ENCODE measurements around the gene ZFAND3.

The ZFAND3 gene

GRCh38 chr6:38170666-38171355, 351.3 kb downstream of the ZFAND3 start:
- DNase-seq (no peak), ATAC-seq (ENCODE audit: insufficient read depth, low read depth) (no peak)
- H4K20me1 ChIP-seq (ENCODE audit: insufficient read depth, low read length): 0 out of 2 replicates have a peak, but pooled peaks cover 7% of the 10 kb centered on the region
- no peaks in the 10 kb centered on the region for H3K79me2 ChIP-seq (ENCODE audit: insufficient read depth, low read length)
- no peak overlapping the region for H3K27ac ChIP-seq (ENCODE audit: low read length)
- no peaks in the 10 kb centered on the region for H3K9me3 ChIP-seq (ENCODE audit: insufficient read depth, low read length, severe bottlenecking)
- H3K36me3 ChIP-seq (ENCODE audit: insufficient read depth, low read length): no peaks in the 10 kb centered on the region
- H3K27me3 ChIP-seq (ENCODE audit: insufficient read depth, low read length, poor library complexity): no peaks in the 10 kb centered on the region
- no peak overlapping the region for H3K4me2 ChIP-seq (ENCODE audit: insufficient read depth, low read length)
- H3K9ac ChIP-seq (ENCODE audit: low read depth, low read length): no peak overlapping the region
- no peak for TF ChIP-seq EZH2 (IDR thresholded peaks at IDR 0.05; ENCODE audit: borderline replicate concordance, low read depth, low read length, severe bottlenecking)
- TF ChIP-seq CTCF (IDR thresholded peaks at IDR 0.05; ENCODE audit: borderline replicate concordance, extremely low read depth, low read length, poor library complexity, severe bottlenecking): no peak
- no peak overlapping the region for H2AFZ ChIP-seq (ENCODE audit: low read depth, low read length)
- no peaks in the 10 kb centered on the region for H3K4me1 ChIP-seq (ENCODE audit: insufficient read depth, low read length)
- H3K4me3 ChIP-seq (ENCODE audit: low read depth in 1 of 2, low read length in 2 of 2): no peak overlapping the region

- Histone ChIP-seq H3K4me2 (ENCODE audit: insufficient read depth, low read length) (no peak overlapping the region), H3K79me2 (ENCODE audit: insufficient read depth, low read length) (no peaks in the 10 kb centered on the region), H3K27me3 (ENCODE audit: insufficient read depth, low read length, poor library complexity) (no peaks in the 10 kb centered on the region), H3K4me1 (ENCODE audit: insufficient read depth, low read length) (no peaks in the 10 kb centered on the region), H2AFZ (ENCODE audit: low read depth, low read length) (no peak overlapping the region), H3K36me3 (ENCODE audit: insufficient read depth, low read length) (no peaks in the 10 kb centered on the region), H3K9me3 (ENCODE audit: insufficient read depth, low read length, severe bottlenecking) (no peaks in the 10 kb centered on the region), H3K9ac (ENCODE audit: low read depth, low read length) (no peak overlapping the region), H3K27ac (ENCODE audit: low read length) (no peak overlapping the region), H4K20me1 (ENCODE audit: insufficient read depth, low read length) (0 out of 2 replicates have a peak, but pooled peaks cover 7% of the 10 kb centered on the region), H3K4me3 (ENCODE audit: low read depth in 1 of 2, low read length in 2 of 2) (no peak overlapping the region)
- ATAC-seq (ENCODE audit: insufficient read depth, low read depth) (no peak), DNase-seq (no peak)
- TF ChIP-seq CTCF (IDR thresholded peaks at IDR 0.05; ENCODE audit: borderline replicate concordance, extremely low read depth, low read length, poor library complexity, severe bottlenecking): no peak
- TF ChIP-seq EZH2 (IDR thresholded peaks at IDR 0.05; ENCODE audit: borderline replicate concordance, low read depth, low read length, severe bottlenecking): no peak
Observed at GRCh38 chr6:38171997-38172738, 352.6 kb downstream of the ZFAND3 start.

GRCh38 chr6:38172739-38173410, 353.3 kb downstream of the ZFAND3 start:
- Histone ChIP-seq H2AFZ (ENCODE audit: low read depth, low read length) (no peak overlapping the region), H3K9ac (ENCODE audit: low read depth, low read length) (no peak overlapping the region), H3K4me1 (ENCODE audit: insufficient read depth, low read length) (no peaks in the 10 kb centered on the region), H3K9me3 (ENCODE audit: insufficient read depth, low read length, severe bottlenecking) (no peaks in the 10 kb centered on the region), H3K36me3 (ENCODE audit: insufficient read depth, low read length) (no peaks in the 10 kb centered on the region), H3K27me3 (ENCODE audit: insufficient read depth, low read length, poor library complexity) (no peaks in the 10 kb centered on the region), H3K27ac (ENCODE audit: low read length) (no peak overlapping the region), H3K79me2 (ENCODE audit: insufficient read depth, low read length) (no peaks in the 10 kb centered on the region), H3K4me2 (ENCODE audit: insufficient read depth, low read length) (no peak overlapping the region), H4K20me1 (ENCODE audit: insufficient read depth, low read length) (0 out of 2 replicates have a peak, but pooled peaks cover 1% of the 10 kb centered on the region), H3K4me3 (ENCODE audit: low read depth in 1 of 2, low read length in 2 of 2) (no peak overlapping the region)
- TF ChIP-seq CTCF (IDR thresholded peaks at IDR 0.05; ENCODE audit: borderline replicate concordance, extremely low read depth, low read length, poor library complexity, severe bottlenecking) (no peak), EZH2 (IDR thresholded peaks at IDR 0.05; ENCODE audit: borderline replicate concordance, low read depth, low read length, severe bottlenecking) (no peak)
- DNase-seq (no peak), ATAC-seq (ENCODE audit: insufficient read depth, low read depth) (no peak)
